GM12801 (cell line): ENCODE data around the gene EIF2D.

Experiments used
- CTCF ChIP-seq: IDR thresholded peaks from one replicate; pipeline ENCODE4 v1.5.1; 2011; ENCODE audit warnings: control low read depth; ENCODE audit not compliant: insufficient read length; ENCODE audit errors: extremely low read depth

The EIF2D gene

GRCh38 chr1:206600527-206600926 lies 11.7 kb downstream of the EIF2D start:
- TF ChIP-seq CTCF, result no peak

- TF ChIP-seq CTCF, result no peak
These were observed 16.0 kb downstream of the EIF2D start for GRCh38 chr1:206596319-206596666.

GRCh38 chr1:206595581-206596318 lies 16.5 kb downstream of the EIF2D start:
- no peak for TF ChIP-seq CTCF

- no peak for TF ChIP-seq CTCF
These were observed 18.8 kb downstream of the EIF2D start for GRCh38 chr1:206593351-206593925.

GRCh38 chr1:206591696-206592095 lies 20.6 kb downstream of the EIF2D start:
- TF ChIP-seq CTCF, result no peak

GRCh38 chr1:206591226-206591625 lies 21.0 kb downstream of the EIF2D start:
- TF ChIP-seq CTCF, result no peak

GRCh38 chr1:206590025-206590758 lies 22.1 kb downstream of the EIF2D start:
- no peak for TF ChIP-seq CTCF
